Chondrocyte (in vitro differentiated cells): ENCODE measurements around the gene MACC1. TPM values are rescaled to one million over a fixed set of nuclear protein-coding genes. Genes with fewer than 3 reads are reported as not detected.
"Not testable (repeated sequence)": the region's sequence is repeated elsewhere in the genome, so short reads cannot be mapped to it uniquely, and the experiment has no call there.

Source experiments
- DNase-seq: peaks from one replicate; pipeline ENCODE4 v3.0.0; 2021; ENCODE audit warnings: mixed read lengths, low spot score
- H3K27ac Mint-ChIP-seq: one replicate; pipeline ENCODE4 v1.8.0; 2021; ENCODE audit warnings: mild to moderate bottlenecking, moderate library complexity, mixed read lengths; ENCODE audit not compliant: unreplicated experiment
- H3K27me3 Mint-ChIP-seq: 2 replicates; pipeline ENCODE4 v1.8.0; 2021; ENCODE audit warnings: low read depth, mixed read lengths
- H3K36me3 Mint-ChIP-seq: 2 replicates; pipeline ENCODE4 v1.8.0; 2021; ENCODE audit warnings: low read depth, mixed read lengths
- H3K4me1 Mint-ChIP-seq: 2 replicates; pipeline ENCODE4 v1.8.0; 2021; ENCODE audit warnings: low read depth, mild to moderate bottlenecking, mixed read lengths
- H3K4me3 Mint-ChIP-seq: one replicate; pipeline ENCODE4 v1.8.0; 2021; ENCODE audit warnings: mild to moderate bottlenecking, moderate library complexity, mixed read lengths; ENCODE audit not compliant: unreplicated experiment
- H3K9me3 Mint-ChIP-seq: 2 replicates; pipeline ENCODE4 v1.8.0; 2021; ENCODE audit warnings: low read depth, mixed read lengths
- CTCF ChIP-seq: fragments of 200-600 bp; sonication (generic); IDR thresholded peaks from 2 replicates; pipeline ENCODE4 v1.5.0; 2021; ENCODE audit warnings: antibody characterized with exemption, mild to moderate bottlenecking, moderate library complexity
- total RNA-seq: library from RNA; stranded (reverse); gene quantifications from 3 replicates; pipeline ENCODE4 v1.2.1, GENCODE V29; 2021

Gene MACC1
- total RNA-seq, 1 donor from 2014 or later, result not detected

- Mint-ChIP-seq H3K36me3 (no peaks in the 10 kb centered on the region), H3K9me3 (no peaks in the 10 kb centered on the region), H3K27me3 (peaks cover 4% of the 10 kb centered on the region), H3K4me3 (no peak overlapping the region), H3K4me1 (no peaks in the 10 kb centered on the region), H3K27ac (no peak overlapping the region)
- no peak for TF ChIP-seq CTCF
- DNase-seq, result no peak
Measured at GRCh38 chr7:20121404-20121803, 95.8 kb downstream of the MACC1 start.

GRCh38 chr7:20120611-20121168, 96.5 kb downstream of the MACC1 start:
- not testable (repeated sequence) for H3K27ac Mint-ChIP-seq, H3K4me1 Mint-ChIP-seq, H3K4me3 Mint-ChIP-seq, DNase-seq, H3K27me3 Mint-ChIP-seq, H3K36me3 Mint-ChIP-seq, H3K9me3 Mint-ChIP-seq

GRCh38 chr7:20116869-20117268, 100.3 kb downstream of the MACC1 start:
- no peaks in the 10 kb centered on the region for H3K4me1 Mint-ChIP-seq
- no peak overlapping the region for H3K4me3 Mint-ChIP-seq
- no peaks in the 10 kb centered on the region for H3K9me3 Mint-ChIP-seq
- no peak overlapping the region for H3K27ac Mint-ChIP-seq
- H3K27me3 Mint-ChIP-seq, result peaks cover 4% of the 10 kb centered on the region
- no peaks in the 10 kb centered on the region for H3K36me3 Mint-ChIP-seq
- no peak for DNase-seq
- no peak for TF ChIP-seq CTCF

- Mint-ChIP-seq H3K4me3 (no peak overlapping the region), H3K4me1 (no peaks in the 10 kb centered on the region), H3K9me3 (no peaks in the 10 kb centered on the region), H3K27me3 (peaks cover 2% of the 10 kb centered on the region), H3K36me3 (no peaks in the 10 kb centered on the region), H3K27ac (no peak overlapping the region)
- DNase-seq, result no peak
- no peak for TF ChIP-seq CTCF
Measured at GRCh38 chr7:20114468-20114867, 102.7 kb downstream of the MACC1 start.

- H3K4me3 Mint-ChIP-seq, result no peak overlapping the region
- H3K4me1 Mint-ChIP-seq, result no peaks in the 10 kb centered on the region
- no peak for DNase-seq
- no peaks in the 10 kb centered on the region for H3K9me3 Mint-ChIP-seq
- peaks cover 6% of the 10 kb centered on the region for H3K27me3 Mint-ChIP-seq
- no peak for TF ChIP-seq CTCF
- H3K27ac Mint-ChIP-seq, result no peak overlapping the region
- no peaks in the 10 kb centered on the region for H3K36me3 Mint-ChIP-seq
Measured at GRCh38 chr7:20113427-20114027, 103.7 kb downstream of the MACC1 start.

GRCh38 chr7:20112696-20113095, 104.5 kb downstream of the MACC1 start:
- H3K27ac Mint-ChIP-seq, result no peak overlapping the region
- no peak for TF ChIP-seq CTCF
- DNase-seq, result no peak
- no peak overlapping the region for H3K4me3 Mint-ChIP-seq
- H3K4me1 Mint-ChIP-seq, result no peaks in the 10 kb centered on the region
- H3K36me3 Mint-ChIP-seq, result no peaks in the 10 kb centered on the region
- peaks cover 4% of the 10 kb centered on the region for H3K27me3 Mint-ChIP-seq
- no peaks in the 10 kb centered on the region for H3K9me3 Mint-ChIP-seq
